Measurements from ENCODE around the gene DERA.
"Not testable (repeated sequence)": the region's sequence is repeated elsewhere in the genome, so short reads cannot be mapped to it uniquely, and the experiment has no call there.

The DERA gene

DNA sequence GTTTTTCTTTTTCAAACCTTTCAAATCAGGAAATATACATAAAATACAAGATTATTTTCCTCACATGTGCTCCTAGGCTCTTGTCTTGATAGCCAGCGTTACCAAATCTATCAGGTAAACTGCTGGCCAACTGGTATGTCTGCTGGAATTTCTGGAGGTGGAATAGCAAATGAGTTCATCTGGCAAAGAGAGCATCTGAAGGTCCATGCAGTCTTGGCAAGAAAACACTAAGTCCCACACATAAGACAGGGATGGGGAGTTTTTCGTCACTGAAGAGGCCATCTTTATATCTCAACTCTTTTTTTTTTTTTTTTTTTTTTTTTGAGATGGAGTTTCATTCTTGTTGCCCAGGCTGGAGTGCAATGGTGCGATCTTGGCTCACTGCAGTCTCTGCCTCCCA is 60.1 kb downstream of the DERA start:
- no peak for DNase-seq

DNA sequence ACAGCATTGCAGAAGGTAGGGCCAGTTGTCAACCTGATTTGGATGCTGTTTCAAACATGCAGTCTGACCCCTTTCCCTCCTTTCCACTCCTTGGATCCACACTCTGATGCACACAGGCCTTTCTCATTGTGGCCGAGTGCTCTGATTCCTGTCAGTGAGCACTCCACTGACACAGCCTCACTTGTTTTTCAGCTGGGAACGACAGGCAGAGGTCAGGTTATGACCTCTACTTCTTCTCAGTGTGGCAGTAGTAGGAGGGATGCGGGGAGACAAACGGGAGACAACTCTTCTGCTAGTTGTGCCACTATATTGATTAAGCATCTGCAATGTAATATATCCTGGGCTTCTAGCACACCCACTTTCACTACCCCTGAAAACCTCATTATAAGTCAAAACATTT is 61.8 kb downstream of the DERA start:
- DNase-seq, result no peak

DNA sequence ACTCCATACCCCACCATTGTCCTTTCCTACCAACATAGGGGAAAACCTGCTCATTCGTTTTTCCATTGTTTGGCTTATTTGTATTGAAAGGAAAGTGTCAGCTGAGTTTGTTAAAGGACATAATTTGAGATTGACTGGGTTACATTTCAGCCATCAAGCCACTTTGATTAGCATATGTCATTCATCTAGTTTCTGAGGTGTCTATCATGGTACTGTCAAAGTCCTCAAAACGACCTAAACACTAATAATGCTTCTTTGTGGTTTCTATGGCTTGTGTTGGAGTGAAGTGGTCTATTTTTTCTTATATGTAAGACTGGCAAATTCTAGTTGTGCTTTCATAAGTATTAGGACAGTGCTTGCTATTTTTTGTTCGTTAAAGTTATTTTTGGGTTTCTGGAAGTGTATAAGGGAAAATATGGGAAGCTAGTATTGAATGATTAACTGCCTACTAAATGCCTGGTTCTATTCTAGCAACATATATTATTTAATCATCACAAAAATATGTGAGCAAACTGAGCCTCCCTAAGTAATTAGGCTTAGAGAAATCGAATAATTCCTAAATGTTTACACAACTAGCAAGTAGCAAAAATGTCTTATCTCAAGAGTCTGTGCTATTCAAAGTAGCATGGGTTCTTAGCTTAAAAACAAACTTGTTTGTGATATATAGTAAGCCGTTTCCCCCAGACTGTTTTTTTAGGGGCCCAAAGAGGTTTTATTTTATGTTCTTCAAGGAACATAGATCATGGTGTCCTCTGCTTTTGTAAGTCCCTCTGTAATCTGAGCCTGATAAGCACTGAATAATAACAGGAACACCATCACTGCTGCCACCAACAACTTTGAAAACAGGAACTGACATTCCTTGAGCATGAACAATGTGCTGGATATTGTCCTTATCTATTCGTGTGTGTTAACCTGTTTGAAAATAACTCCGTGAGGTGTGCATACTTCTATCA is 67.1 kb downstream of the DERA start:
- no peak for DNase-seq

DNA sequence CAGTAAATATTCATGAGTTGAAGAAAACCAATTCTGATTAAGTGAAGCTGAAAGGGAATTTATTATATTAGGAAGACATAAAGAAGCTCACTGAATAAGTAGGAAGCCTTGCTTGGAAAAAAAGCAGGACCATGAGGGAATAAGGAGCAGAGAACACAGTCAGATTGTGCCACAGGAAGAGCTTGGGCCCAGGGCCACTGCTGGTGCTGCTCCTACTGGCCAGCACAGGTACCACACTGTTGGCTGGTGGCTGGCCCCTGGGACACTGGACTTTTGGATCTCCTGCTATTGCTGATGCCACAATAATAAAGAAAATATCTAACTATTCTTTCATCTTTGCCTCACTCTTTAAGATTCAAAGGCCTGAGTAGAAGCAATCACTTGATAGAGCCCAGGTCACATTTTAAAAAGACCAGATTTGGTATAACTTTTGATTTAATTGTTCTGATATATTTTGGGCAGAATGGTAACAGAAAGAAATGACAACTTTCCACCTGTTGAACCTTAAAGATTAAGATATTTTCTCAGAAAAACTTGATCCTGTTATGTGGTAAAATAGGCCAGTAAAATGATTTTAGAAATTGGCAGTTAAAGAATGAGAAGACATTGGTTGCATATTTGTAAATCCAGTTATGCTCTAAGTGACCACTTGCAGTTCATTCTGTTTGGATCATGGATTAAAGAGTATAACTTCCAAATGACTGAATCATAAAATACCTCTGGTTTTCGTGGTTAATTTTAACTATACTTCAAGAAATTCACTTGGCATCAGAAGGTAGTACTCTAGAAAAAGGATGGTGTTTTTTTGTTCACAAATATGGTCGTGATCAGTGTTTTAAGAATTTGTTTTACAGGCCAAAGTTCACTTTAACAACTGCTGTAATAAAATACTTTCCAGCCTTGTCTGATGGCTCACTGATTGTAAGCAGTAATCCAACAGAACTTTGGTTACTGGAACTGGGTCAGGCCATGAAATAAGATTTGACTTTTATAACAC is 68.3 kb downstream of the DERA start:
- peak; percentile 78 for DNase-seq

DNA sequence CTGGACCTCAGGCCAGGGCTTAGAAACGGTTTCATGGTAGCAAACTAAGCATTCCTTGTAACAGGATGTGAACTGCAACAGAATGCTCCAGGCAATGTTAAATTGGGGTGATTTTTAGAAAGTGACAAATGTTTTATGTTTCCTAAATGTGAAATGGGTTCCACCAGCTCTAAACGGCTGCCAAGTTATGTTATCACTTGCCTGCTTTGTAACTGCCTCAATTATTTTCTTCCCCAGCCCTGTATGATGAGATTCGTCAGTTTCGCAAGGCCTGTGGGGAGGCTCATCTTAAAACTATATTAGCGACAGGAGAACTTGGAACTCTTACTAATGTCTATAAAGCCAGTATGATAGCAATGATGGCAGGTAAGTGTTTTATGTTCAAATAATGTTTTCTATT is 70.9 kb downstream of the DERA start:
- DNase-seq, result no peak

DNA sequence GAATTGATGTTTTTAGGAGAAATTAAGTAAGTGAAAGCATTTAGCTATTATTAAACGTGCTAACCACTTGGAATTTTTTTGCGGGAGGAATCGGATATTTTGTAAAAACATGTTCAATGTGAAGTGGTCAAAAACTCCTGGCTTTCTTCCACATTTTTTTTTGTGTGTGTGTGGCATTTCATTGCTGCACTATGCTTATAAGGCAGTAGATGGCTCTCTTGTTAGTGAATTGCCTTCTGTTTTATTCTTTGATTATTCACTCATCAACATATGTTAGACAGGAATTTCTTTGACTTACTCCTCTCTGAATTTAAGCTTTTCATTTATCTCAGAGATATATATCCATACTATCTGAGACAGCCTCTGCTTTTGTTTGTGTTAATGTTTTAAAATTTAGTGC is 71.3 kb downstream of the DERA start:
- no peak for DNase-seq

DNA sequence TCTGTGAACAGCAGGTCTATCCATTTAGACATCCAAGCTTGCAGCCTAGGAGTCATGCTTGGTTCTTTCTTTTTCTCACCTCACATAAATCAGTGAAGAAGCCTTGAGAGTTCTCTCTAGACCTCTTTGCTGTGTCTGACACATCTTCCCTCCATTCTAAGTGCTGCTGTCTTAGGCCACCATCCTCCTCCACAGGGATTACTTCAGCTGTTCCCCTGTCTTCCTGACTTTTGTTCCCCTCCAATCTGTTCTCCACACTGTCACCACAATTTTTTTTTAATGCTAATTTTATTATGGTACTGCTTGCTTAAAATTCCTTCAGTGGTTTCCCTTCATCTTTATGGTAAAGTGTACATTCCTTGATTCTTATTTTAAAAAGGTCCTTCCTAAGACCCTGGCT is 71.8 kb downstream of the DERA start:
- no peak for DNase-seq

DNA sequence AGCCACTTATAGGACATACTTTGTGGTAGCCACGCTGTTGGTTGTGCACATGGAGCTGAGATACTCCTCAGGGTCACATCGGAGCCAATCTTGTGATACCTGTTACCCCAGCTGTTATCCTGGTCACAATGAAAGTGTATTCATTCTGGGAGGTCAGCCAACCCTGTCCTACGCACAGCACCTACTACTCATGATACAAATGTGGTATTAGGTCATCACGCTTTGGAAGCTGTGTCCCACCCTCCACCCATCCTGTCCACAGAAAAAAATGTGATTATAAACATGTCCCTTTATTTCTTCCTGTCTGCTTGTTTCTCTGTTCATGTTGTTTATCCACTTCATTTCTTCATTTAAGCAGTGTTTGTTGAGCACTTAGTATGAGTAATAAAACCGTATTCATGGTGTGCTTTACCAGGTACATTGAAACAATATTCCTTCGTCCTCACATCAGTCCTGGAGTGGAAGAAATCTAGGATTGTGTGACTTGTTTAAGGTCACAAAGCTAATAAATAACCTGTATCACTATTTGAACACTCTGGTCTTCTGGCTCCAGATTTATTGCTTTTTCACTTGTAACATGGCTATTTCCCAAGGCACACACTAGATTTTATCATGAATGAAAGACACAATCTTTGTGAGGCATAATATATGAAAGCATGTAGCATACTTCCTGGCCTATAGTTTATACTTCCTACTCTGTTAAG is 73.1 kb downstream of the DERA start:
- DNase-seq, result no peak

DNA sequence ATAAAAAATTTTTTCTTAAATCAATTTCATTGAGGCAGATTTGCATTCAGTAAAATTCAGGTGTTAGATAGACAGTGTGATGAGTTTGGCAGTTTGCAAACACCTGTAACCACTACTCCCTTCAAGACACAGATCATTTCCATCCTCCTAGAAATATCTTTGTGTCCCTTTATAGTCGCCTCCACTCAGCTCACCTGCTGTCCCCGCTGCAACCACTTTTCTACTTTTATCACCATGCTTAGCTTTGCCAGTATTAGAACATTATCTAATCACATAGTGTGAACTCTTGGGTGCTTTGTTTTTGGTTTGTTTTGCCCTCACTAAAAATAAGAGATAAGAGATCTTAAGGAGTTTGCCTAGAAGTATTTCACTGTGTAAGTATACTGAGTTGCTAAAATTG is 73.8 kb downstream of the DERA start:
- no peak for DNase-seq

DNA sequence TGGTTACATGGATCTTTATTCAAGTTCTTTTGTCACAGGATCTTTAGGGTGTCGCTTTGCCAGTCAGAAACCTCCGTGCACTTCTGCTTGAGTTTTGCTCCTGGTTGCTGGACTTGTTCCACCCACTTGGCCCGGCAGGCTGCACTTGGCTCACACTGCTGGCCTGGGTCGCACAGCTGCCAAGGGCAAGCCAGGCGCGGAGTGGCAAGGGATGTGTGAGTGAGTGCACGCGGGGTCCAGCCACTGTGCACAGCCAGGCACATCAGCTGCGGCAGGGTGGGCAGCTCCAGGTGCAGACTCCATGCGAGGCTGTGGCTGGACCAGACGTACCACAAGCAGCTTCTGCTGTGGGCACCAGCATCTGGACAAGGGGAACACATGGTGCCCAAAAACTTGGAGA is 76.6 kb downstream of the DERA start:
- no peak for DNase-seq

DNA sequence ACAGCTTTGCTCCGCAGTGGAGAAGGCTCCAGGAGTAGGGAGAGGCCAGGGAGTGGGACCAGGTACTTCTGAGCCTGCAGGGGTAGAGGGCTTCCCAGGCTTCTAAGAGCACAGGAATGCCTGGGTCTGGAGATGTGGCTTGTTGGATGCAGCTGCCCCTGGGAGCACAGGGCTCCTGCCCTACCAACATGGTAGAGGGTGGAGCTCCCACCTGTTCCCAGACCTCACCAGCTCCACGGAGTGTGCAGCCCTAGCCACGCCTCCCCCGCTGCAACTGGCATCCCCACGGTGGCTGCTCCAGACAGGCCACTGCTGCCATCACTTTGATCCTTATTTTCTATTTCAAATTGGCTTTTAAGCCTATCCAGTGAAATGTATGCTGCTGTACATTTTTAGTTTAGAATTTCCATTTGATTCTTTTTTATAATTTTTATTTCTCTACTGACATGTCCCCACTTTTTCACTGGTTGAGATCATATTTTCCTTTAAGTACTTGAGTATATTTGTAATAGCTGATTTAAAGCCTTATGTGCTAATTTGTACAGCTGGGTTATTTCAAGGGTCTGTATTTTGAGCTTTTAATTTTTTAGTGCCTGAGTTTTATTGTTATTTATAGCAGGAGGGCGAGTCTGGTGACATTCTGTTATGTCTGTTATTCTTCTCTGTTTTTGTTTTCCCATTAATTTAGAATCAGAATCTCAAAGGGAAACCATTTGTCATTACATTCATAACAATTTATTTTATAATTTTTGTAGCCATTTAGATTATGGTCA is 78.0 kb downstream of the DERA start:
- DNase-seq, result no peak

DNA sequence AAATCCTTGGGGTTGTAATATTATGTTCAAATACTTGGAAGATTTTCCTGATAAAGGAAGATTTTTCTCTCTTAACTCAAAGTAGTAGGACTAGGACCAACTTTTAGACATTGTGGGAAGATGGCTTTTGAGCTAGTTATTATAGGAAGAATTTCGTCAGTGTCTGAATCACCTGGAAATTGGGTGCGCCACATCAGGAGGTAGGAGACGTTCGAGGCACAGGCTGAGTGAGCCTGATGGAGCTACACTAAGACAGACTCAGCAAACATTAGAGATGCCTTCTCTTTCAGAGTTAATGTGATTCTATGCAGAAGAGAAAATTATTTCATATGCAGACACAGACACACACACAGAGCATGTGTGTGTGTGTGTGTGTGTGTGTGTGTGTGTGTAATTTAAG is 84.7 kb downstream of the DERA start:
- no peak for DNase-seq

DNA sequence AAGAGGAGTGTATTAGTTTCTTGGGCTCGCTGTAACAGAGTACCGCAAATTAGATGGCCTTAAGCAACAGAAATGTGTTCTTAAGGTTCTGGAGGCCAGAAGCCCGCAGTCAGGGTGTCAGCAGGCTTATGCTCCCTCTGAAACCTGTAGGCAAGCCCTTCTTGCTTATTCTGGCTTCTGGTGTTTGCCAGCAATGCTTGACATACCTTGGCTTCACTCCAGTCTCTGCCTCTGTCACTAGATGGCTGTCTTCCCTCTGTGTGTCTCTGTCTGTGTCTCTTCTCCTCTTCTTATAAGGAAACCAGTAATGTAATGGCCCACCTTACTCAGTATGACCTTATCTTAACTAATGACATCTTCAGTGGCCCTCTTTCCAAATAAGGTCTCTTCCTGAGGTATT is 85.1 kb downstream of the DERA start:
- DNase-seq, result peak; percentile 65

DNA sequence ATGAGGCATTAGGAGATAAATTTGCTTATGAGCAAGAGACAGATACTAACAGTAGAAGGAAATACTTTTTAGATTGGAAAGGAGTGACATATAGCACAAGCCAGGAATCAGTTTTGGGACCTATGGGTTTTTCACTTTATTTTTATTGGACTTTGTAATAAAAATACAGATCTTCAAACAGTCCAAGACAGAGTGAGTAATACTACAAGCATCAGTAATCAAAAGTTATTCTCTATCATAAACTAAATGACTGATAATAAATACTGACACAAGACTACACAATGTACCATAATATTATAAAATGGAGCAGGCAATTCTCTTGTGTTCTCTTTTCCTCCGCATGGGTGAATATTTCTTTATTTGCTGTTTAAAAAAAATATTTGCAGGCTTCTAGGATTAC is 85.8 kb downstream of the DERA start:
- no peak for DNase-seq

DNA sequence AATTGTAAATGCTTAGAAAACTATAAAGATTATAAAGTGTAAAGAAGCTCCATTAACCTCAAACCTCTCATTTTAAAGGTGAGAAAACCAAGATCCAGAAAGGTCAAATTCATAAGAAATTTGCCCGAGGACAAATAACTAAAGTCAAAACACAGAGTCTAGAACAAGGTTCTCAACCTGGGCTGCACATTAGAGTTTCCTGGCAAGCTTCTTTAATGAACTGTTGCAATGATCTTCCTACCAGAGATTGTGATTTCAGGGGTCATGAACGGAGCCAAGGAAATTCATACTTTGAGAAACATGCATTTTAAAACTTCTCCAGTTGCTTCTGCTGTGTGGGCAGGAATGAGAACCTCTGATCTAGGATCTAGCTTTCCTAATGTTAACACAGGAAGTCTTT is 86.8 kb downstream of the DERA start:
- DNase-seq, result no peak

DNA sequence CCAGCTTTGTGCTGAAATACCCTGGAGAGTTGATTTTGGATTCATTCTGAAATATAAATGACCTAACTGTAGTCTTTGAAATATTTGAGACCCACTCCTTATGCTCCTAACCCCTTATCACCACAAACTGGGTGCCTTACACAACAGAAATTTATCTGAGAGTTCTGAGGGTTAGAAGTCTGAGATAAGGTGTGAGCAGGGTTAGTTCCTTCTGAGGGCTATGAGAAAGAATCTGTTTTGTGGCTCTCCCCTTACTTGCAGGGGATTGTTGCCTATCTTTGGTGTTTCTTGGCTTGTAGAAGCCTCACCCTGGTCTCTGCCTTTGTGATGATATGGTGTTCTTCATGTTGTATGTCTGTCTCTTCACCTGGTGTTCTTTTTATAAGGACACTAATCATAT is 91.7 kb downstream of the DERA start:
- DNase-seq, result no peak

DNA sequence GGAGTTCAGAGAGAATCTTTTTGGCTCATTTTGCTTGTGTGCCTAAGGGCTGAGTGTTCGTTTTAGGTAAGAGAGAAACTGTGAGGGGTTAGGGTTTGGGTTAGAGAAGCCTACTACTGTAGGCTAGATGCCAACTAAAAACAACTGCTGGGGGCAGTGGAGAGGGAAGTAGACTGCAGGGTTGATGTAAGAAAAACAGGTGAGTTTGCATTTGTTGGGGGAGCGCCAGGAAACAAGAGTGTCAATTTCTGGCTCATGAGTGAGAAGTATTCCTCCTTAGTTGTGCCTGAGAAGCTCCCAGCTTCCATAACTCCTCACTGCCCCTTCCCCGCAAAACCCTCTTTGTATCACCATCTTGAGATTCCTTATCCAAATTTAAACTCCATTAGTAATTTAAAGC is 92.3 kb downstream of the DERA start:
- DNase-seq, result no peak

DNA sequence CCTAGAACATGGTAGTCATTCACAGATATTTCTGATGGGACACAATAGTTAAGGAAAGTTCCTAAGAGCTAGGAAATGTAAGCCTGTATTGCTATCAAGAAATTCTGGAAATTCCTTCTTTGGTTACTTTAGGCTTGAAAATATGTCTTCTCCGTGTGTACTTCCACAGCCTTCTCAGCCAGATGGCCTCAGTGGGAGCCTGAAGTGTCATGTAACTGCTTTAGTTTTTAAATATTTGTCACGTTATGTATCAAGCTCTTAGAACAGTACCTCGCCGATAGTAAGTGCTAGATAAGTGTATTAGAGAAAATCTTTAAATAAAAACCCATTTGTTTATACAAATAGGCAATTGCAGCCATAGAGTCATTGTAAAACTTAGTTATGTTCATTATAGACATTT is 95.6 kb downstream of the DERA start:
- no peak for DNase-seq

DNA sequence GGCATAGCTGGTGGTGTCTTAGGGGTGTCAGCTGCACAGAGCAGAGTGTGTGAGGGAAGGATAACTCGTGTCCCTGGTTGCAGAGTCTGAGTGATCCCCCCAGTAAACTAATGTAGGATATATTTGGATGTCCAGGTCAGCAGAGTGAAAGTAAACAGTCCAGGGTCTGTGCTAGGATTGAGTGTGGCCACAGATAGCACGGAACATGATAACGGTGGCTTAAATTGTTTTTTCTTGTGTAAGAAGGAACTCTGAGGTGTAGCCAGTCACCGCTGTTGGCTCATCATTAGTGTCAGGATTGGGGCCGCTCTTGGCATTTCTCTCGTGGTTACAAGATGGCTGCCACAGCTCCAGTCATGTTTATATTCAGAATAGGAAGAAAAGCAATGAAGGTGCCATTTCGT is 97.3 kb downstream of the DERA start:
- DNase-seq, result no peak

DNA sequence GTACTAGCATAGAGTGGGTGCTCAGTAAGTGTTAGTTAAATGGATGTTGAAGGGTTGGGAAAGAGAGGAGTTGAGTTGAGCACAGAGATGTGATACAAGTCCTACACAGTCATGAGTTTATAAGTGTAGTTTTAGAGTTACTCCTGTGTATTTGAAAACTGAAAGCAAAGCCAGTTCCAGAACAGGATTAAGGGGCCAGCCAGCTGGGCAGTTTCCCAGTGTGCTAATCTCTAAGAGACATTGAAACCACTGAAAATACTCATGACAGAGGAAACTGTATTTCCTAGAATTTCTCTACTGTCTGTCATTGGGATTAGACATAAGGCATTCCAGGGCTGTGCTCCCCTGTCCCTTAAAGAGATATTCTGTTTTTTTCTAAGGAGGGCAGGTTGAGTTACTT is 101.0 kb downstream of the DERA start:
- no peak for DNase-seq

DNA sequence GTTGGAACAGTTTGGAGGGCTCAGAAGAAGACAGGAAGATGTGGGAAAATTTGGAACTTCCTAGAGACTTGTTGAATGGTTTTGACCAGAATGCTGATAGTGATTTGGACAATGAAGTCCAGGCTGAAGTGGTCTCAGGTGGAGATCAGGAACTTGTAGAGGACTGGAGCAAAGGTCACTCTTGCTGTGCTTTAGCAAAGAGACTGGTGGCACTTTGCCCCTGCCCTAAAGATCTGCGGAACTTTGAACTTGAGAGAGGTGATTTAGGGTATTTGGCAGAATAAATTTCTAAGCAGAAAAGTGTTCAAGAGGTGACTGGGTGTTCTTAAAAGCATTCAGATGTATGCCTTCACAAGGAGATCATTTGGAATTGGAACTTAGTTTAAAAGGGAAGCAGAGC is 102.6 kb downstream of the DERA start:
- not testable (repeated sequence) for DNase-seq

DNA sequence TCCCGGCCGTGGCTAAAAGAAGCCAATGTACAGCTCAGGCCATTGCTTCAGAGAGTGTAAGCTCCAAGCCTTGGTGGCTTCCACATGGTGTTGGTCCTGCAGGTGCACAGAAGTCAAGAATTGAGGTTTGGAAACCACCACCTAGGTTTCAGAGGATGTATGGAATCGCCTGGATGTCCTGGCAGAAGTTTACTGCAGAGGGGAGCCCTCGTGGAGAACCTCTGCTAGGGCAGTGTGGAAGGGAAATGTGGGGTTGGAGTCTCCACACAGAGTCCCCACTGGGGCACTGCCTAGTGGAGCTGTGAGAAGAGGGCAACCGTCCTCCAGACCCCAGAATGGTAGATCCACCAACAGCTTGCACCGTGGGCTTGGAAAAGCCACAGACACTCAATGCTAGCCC is 103.3 kb downstream of the DERA start:
- not testable (repeated sequence) for DNase-seq

All from islet precursor cell (in vitro differentiated cells).